H1 (cell line): ENCODE measurements around the gene BLMH. TPM values are rescaled to one million over a fixed set of nuclear protein-coding genes. Genes with fewer than 3 reads are reported as not detected.

Experiments used
- CTCF ChIA-PET: fragments of 300-600 bp; sonication (Branson Sonifier 250); formaldehyde crosslinking; loops from one replicate; lab custom pipeline; 2021; ENCODE audit not compliant: partially characterized antibody; lab: Charles Lee
- POLR2A ChIA-PET: fragments of 300-600 bp; sonication (Branson Sonifier 250); formaldehyde crosslinking; loops from one replicate; lab custom pipeline; 2021; ENCODE audit warnings: inconsistent platforms; ENCODE audit not compliant: partially characterized antibody; lab: Charles Lee
- DNase-seq, 2 experiments: peaks; one replicate each; pipeline versions ENCODE4 v3.0.0 to v3.0.0-alpha.2; 2010 to 2022; ENCODE audit warnings: low spot score in 2 of 2, low read depth in 1 of 2, mixed read lengths in 1 of 2
- FAIRE-seq: peaks from 2 replicates; lab custom pipeline; 2011; peaks lifted over from hg19 to GRCh38; lab: Jason Lieb, UNC
- H2AFZ ChIP-seq: 2 replicates; pipeline ENCODE4 v1.8.1; 2012; ENCODE audit warnings: low read length, inconsistent platforms
- H2AK5ac ChIP-seq: 2 replicates; pipeline ENCODE4 v1.6.1; 2013; ENCODE audit warnings: low read depth, low read length
- H2BK120ac ChIP-seq: replicated peaks from 2 replicates; pipeline ENCODE3; 2013; ENCODE audit warnings: low read depth, low read length, inconsistent platforms
- H2BK12ac ChIP-seq: 2 replicates; pipeline ENCODE4 v1.6.1; 2013; ENCODE audit warnings: low read depth, low read length
- H2BK15ac ChIP-seq: 2 replicates; pipeline ENCODE4 v1.6.1; 2013; ENCODE audit warnings: low read length
- H2BK20ac ChIP-seq: 2 replicates; pipeline ENCODE4 v1.6.1; 2013; ENCODE audit warnings: low read length
- H2BK5ac ChIP-seq: 2 replicates; pipeline ENCODE4 v1.6.1; 2013; ENCODE audit warnings: low read depth, low read length
- H3K14ac ChIP-seq: 2 replicates; pipeline ENCODE4 v1.6.1; 2013; ENCODE audit warnings: inconsistent platforms; ENCODE audit not compliant: insufficient read length
- H3K18ac ChIP-seq: 2 replicates; pipeline ENCODE4 v1.6.1; 2013; ENCODE audit warnings: low read length; ENCODE audit errors: extremely low read depth
- H3K23ac ChIP-seq: 2 replicates; pipeline ENCODE4 v1.6.1; 2013; ENCODE audit warnings: inconsistent platforms; ENCODE audit not compliant: insufficient read length
- H3K23me2 ChIP-seq: 2 replicates; pipeline ENCODE4 v1.6.1; 2013; ENCODE audit warnings: low read depth, low read length
- H3K27ac ChIP-seq: 2 replicates; pipeline ENCODE4 v1.6.1; 2011; ENCODE audit warnings: low read depth, low read length, inconsistent platforms
- H3K27me3 ChIP-seq, 4 experiments: replicated peaks in 1 of 4; 1 replicate in 1 of 4; 2 replicates in 3 of 4; pipeline versions ENCODE4 v1.6.1 to v1.8.1; 2011 to 2013; ENCODE audit warnings: low read length in 3 of 4, mild to moderate bottlenecking in 3 of 4, inconsistent platforms in 2 of 4, mixed read lengths in 2 of 4, moderate library complexity in 1 of 4; ENCODE audit not compliant: control insufficient read depth in 3 of 4, insufficient read depth in 3 of 4; ENCODE audit errors: extremely low read depth in 1 of 4
- H3K36me3 ChIP-seq, 4 experiments: 2 replicates each; pipeline versions ENCODE4 v1.6.1 to v1.8.1; 2011 to 2013; ENCODE audit warnings: mild to moderate bottlenecking in 4 of 4, low read length in 3 of 4, moderate library complexity in 2 of 4, control low read depth in 1 of 4, inconsistent platforms in 1 of 4; ENCODE audit not compliant: insufficient read depth in 4 of 4, control insufficient read depth in 2 of 4
- H3K4ac ChIP-seq: replicated peaks from 2 replicates; pipeline ENCODE3; 2013; ENCODE audit warnings: low read length, low read depth, mixed read lengths, inconsistent platforms; ENCODE audit not compliant: insufficient read length
- H3K4me1 ChIP-seq, 4 experiments: replicated peaks in 1 of 4; 1 replicate in 1 of 4; 2 replicates in 3 of 4; pipeline versions ENCODE4 v1.6.1 to v1.8.1; 2011 to 2013; ENCODE audit warnings: low read length in 3 of 4, inconsistent platforms in 2 of 4, mixed read lengths in 1 of 4; ENCODE audit not compliant: insufficient read depth in 4 of 4, control insufficient read depth in 3 of 4
- H3K4me2 ChIP-seq, 2 experiments: 2 replicates each; pipeline versions ENCODE4 v1.6.1 to v1.8.1; 2011 to 2013; ENCODE audit warnings: low read depth in 2 of 2, low read length in 2 of 2, control low read depth in 1 of 2, inconsistent platforms in 1 of 2, mild to moderate bottlenecking in 1 of 2; ENCODE audit not compliant: insufficient read depth in 1 of 2
- H3K4me3 ChIP-seq, 4 experiments: fragments of 200-600, 300-600 bp in 1 of 4; sonication (generic), shearing (Covaris generic), sonication (Bioruptor Twin) in 1 of 4; 2 replicates each; pipeline versions ENCODE4 v1.5.1 to v1.8.1; 2011 to 2016; ENCODE audit warnings: low read length in 4 of 4, low read depth in 3 of 4, control low read depth in 2 of 4, inconsistent platforms in 2 of 4, mild to moderate bottlenecking in 2 of 4, mixed read lengths in 1 of 4, moderate library complexity in 1 of 4; ENCODE audit not compliant: insufficient read depth in 2 of 4; ENCODE audit errors: extremely low read depth in 1 of 4
- H3K56ac ChIP-seq: replicated peaks from 2 replicates; pipeline ENCODE3; 2013; ENCODE audit warnings: low read depth, mild to moderate bottlenecking, mixed read lengths, low read length, inconsistent platforms; ENCODE audit not compliant: insufficient read length
- H3K79me1 ChIP-seq: 2 replicates; pipeline ENCODE4 v1.6.1; 2013; ENCODE audit warnings: low read depth, low read length, control low read depth
- H3K79me2 ChIP-seq, 2 experiments: 2 replicates each; pipeline versions ENCODE4 v1.6.1 to v1.8.1; 2012 to 2013; ENCODE audit warnings: low read length in 2 of 2, mild to moderate bottlenecking in 2 of 2, inconsistent platforms in 1 of 2; ENCODE audit not compliant: insufficient read depth in 2 of 2, control insufficient read depth in 1 of 2
- H3K9ac ChIP-seq, 4 experiments: replicated peaks in 1 of 4; 1 replicate in 1 of 4; 2 replicates in 3 of 4; pipeline versions ENCODE4 v1.6.1 to v1.8.1; 2011 to 2013; ENCODE audit warnings: low read depth in 3 of 4, low read length in 3 of 4, control low read depth in 2 of 4, mild to moderate bottlenecking in 2 of 4, moderate library complexity in 2 of 4, inconsistent platforms in 1 of 4; ENCODE audit errors: extremely low read depth in 1 of 4
- H3K9me3 ChIP-seq, 2 experiments: 2 replicates each; pipeline versions ENCODE4 v1.6.1 to v1.8.1; 2012 to 2013; ENCODE audit warnings: mild to moderate bottlenecking in 2 of 2, moderate library complexity in 2 of 2, control low read depth in 1 of 2, inconsistent platforms in 1 of 2, low read depth in 1 of 2, low read length in 1 of 2, mixed read lengths in 1 of 2; ENCODE audit not compliant: insufficient read depth in 2 of 2
- H4K20me1 ChIP-seq, 2 experiments: replicated peaks in 1 of 2; 2 replicates each; pipeline versions ENCODE3 to v1.8.1; 2011 to 2013; ENCODE audit warnings: inconsistent platforms in 2 of 2, low read length in 2 of 2, mild to moderate bottlenecking in 1 of 2; ENCODE audit not compliant: insufficient read depth in 2 of 2, control insufficient read depth in 1 of 2
- H4K5ac ChIP-seq: 2 replicates; pipeline ENCODE4 v1.6.1; 2013; ENCODE audit warnings: low read length, low read depth, mixed read lengths, inconsistent platforms; ENCODE audit not compliant: insufficient read length
- H4K8ac ChIP-seq: 2 replicates; pipeline ENCODE4 v1.8.0; 2013; ENCODE audit warnings: mild to moderate bottlenecking, moderate library complexity, low read length, inconsistent platforms; ENCODE audit not compliant: insufficient read depth; ENCODE audit errors: extremely low read depth
- H4K91ac ChIP-seq: replicated peaks from 2 replicates; pipeline ENCODE3; 2013; ENCODE audit warnings: low read length, mixed read lengths, inconsistent platforms; ENCODE audit not compliant: insufficient read length
- BCL11A ChIP-seq, 2 experiments: IDR thresholded peaks; one replicate each; pipeline ENCODE4 v1.6.1; 2011; ENCODE audit warnings: low read depth in 2 of 2, low read length in 2 of 2, mild to moderate bottlenecking in 2 of 2
- BRCA1 ChIP-seq: IDR thresholded peaks from 2 replicates; pipeline ENCODE4 v1.6.1; 2012; ENCODE audit warnings: low read depth, low read length, improper control_type of control experiment
- CBX5 ChIP-seq: fragments of 300-800, 300-1000 bp; sonication (generic); IDR thresholded peaks from 2 replicates; pipeline ENCODE4 v1.7.1; 2016; ENCODE audit warnings: antibody characterized with exemption, low read length, low read depth
- FOSL1 ChIP-seq: IDR thresholded peaks from 2 replicates; pipeline ENCODE4 v1.6.1; 2011; ENCODE audit warnings: mild to moderate bottlenecking, low read depth, low read length, moderate library complexity; ENCODE audit not compliant: insufficient read depth
- GABPA ChIP-seq: IDR thresholded peaks from 2 replicates; pipeline ENCODE4 v1.6.1; 2011; ENCODE audit warnings: mild to moderate bottlenecking, low read length, moderate library complexity, borderline replicate concordance; ENCODE audit not compliant: insufficient read depth
- KDM1A ChIP-seq: fragments of 200-600, 300-600 bp; sonication (generic); IDR thresholded peaks from 2 replicates; pipeline ENCODE4 v1.7.1; 2016; ENCODE audit warnings: mild to moderate bottlenecking, low read length, borderline replicate concordance
- MAFK ChIP-seq: IDR thresholded peaks from 2 replicates; pipeline ENCODE4 v1.6.1; 2012; ENCODE audit warnings: low read depth, mild to moderate bottlenecking, improper control_type of control experiment, low read length
- RNF2 ChIP-seq: fragments of 200-900, 300-1000 bp; sonication (generic); IDR thresholded peaks from 2 replicates; pipeline ENCODE4 v1.7.1; 2016; ENCODE audit warnings: borderline replicate concordance, low read depth, mild to moderate bottlenecking, antibody characterized with exemption, low read length; ENCODE audit not compliant: poor library complexity, severe bottlenecking; ENCODE audit errors: missing control alignments
- TAF1 ChIP-seq: IDR thresholded peaks from 2 replicates; pipeline ENCODE4 v1.6.1; 2011; ENCODE audit warnings: mild to moderate bottlenecking, low read depth, low read length
- WGBS, 2 experiments: shearing (Covaris generic) in 1 of 2; methylation state at CpG; one replicate each; pipeline versions ENCODE4 v1.1.6 to v1.1.7; 2013 to 2015; ENCODE audit warnings: low lambda C conversion rate in 2 of 2, mixed read lengths in 2 of 2, inconsistent platforms in 1 of 2, low coverage in 1 of 2, missing lambda C conversion rate in 1 of 2; ENCODE audit not compliant: insufficient replicate concordance in 2 of 2, insufficient coverage in 1 of 2, insufficient read length in 1 of 2; ENCODE audit errors: extremely low coverage in 1 of 2, missing lambda C conversion rate in 1 of 2; 5-methylcytosine and 5-hydroxymethylcytosine counted together
- polyA plus RNA-seq, 7 experiments: library from polyadenylated mRNA; depleted of rRNA in 3 of 7; stranded (reverse) in 5 of 7; unstranded in 2 of 7; fragments of >200 nt in 5 of 7; fragments of 200-250 nt in 2 of 7; gene quantifications; 1 replicate in 5 of 7; 2 replicates in 1 of 7; 4 replicates in 1 of 7; pipeline versions ENCODE4 v1.2.1 to v1.2.3, GENCODE V29; 2011 to 2013; ENCODE audit warnings: missing spikeins in 2 of 7, mixed read lengths in 2 of 7
- total RNA-seq: library from RNA; stranded (reverse); fragmentation: NEBNext Ultra II Directional; extraction: Animal tissue kit (Norgen Biotek cat#: 25700); gene quantifications from 2 replicates; pipeline ENCODE4 v1.2.1, GENCODE V29; 2021
- TF ChIP-seq, protein P1 (sequence below): IDR thresholded peaks from 2 replicates; pipeline ENCODE4 v1.6.1; 2012; ENCODE audit warnings: inconsistent platforms

Gene BLMH
- total and polyA plus RNA-seq, 2 of the 8 experiments (the other 6 are each of a cell fraction or from before 2014, with no cell fraction given) = 18.2 to 74.3 TPM

DNA sequence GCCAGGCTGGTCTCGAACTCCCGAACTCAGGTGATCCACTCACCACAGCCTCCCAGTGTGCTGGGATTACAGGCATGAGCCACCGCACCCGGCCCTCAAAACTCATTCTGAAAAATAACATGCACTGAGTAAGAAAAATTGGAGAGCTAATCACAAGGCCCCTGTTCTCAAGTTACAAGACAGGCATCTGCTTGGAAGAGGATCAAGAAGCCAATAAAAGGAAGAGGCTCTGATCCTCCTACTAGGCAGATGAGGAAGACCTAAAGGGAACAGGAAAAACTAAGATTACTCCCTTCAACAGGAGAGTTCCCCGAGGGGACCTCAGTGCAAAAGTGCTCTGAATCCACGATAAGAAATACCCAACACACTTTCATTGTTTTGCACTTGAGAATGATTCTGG is 18.4 kb downstream of the BLMH start:
- H3K18ac ChIP-seq = no peak overlapping the region
- POLR2A ChIA-PET = no interaction called here
- no peak overlapping the region for H2BK120ac ChIP-seq
- no peak overlapping the region for H2BK5ac ChIP-seq
- no peak overlapping the region for H3K23ac ChIP-seq
- no peak overlapping the region for H3K14ac ChIP-seq
- H2AK5ac ChIP-seq = no peak overlapping the region
- no peaks in the 10 kb centered on the region for H3K79me1 ChIP-seq
- no peak overlapping the region for H3K4me3 ChIP-seq
- no peaks in the 10 kb centered on the region for H3K9me3 ChIP-seq
- H2BK20ac ChIP-seq = no peak overlapping the region
- no peak overlapping the region for H3K9ac ChIP-seq
- H3K4me2 ChIP-seq = no peak overlapping the region
- FAIRE-seq (no peak), DNase-seq (no peak)
- H3K4ac ChIP-seq = no peak overlapping the region
- H2AFZ ChIP-seq = no peak overlapping the region
- no peaks in the 10 kb centered on the region for H3K23me2 ChIP-seq
- no peak overlapping the region for H3K27ac ChIP-seq
- no peak overlapping the region for H3K56ac ChIP-seq
- H4K5ac ChIP-seq = no peak overlapping the region
- H3K4me1 ChIP-seq = no peaks in the 10 kb centered on the region
- CTCF ChIA-PET = interaction anchor here (0.9 to 1.6 kb wide), 4 partner anchors 9 to 169 kb away, joined by 3 to 5 read pairs (median 4); no protein-coding TSS in a partner anchor
- 94% methylated on average over 6 of the region's 6 CpGs; no CpG with 5 or more reads in 1 of the 2 experiments for WGBS, 2 experiments
- H2BK15ac ChIP-seq = no peak overlapping the region
- H2BK12ac ChIP-seq = no peak overlapping the region
- H3K27me3 ChIP-seq = no peaks in the 10 kb centered on the region
- no peak overlapping the region for H4K8ac ChIP-seq
- H3K36me3 ChIP-seq = peaks cover 6 to 48% (median 21%) of the 10 kb centered on the region in 4 experiments; a peak in 5 of 8 replicates
- H4K91ac ChIP-seq = no peak overlapping the region
- H4K20me1 ChIP-seq = peaks cover 0 to 1% of the 10 kb centered on the region in 2 experiments
- no peaks in the 10 kb centered on the region for H3K79me2 ChIP-seq
- TF ChIP-seq, protein P1, sequence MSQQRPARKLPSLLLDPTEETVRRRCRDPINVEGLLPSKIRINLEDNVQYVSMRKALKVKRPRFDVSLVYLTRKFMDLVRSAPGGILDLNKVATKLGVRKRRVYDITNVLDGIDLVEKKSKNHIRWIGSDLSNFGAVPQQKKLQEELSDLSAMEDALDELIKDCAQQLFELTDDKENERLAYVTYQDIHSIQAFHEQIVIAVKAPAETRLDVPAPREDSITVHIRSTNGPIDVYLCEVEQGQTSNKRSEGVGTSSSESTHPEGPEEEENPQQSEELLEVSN = no peak
- TF ChIP-seq RNF2 = no peak
- no peak for TF ChIP-seq TAF1
- TF ChIP-seq KDM1A = no peak
- no peak for TF ChIP-seq CBX5
- TF ChIP-seq BRCA1 = no peak
- TF ChIP-seq MAFK = no peak
- no peak for TF ChIP-seq GABPA
- TF ChIP-seq FOSL1 = no peak
- TF ChIP-seq BCL11A (IDR thresholded peaks at IDR 0.05; ENCODE audit: low read depth in 2 of 2, low read length in 2 of 2) = no peak
